Measurements from ENCODE around the gene TRIM74.
"Not testable (repeated sequence)": the region's sequence is repeated elsewhere in the genome, so short reads cannot be mapped to it uniquely, and the experiment has no call there.

DNA sequence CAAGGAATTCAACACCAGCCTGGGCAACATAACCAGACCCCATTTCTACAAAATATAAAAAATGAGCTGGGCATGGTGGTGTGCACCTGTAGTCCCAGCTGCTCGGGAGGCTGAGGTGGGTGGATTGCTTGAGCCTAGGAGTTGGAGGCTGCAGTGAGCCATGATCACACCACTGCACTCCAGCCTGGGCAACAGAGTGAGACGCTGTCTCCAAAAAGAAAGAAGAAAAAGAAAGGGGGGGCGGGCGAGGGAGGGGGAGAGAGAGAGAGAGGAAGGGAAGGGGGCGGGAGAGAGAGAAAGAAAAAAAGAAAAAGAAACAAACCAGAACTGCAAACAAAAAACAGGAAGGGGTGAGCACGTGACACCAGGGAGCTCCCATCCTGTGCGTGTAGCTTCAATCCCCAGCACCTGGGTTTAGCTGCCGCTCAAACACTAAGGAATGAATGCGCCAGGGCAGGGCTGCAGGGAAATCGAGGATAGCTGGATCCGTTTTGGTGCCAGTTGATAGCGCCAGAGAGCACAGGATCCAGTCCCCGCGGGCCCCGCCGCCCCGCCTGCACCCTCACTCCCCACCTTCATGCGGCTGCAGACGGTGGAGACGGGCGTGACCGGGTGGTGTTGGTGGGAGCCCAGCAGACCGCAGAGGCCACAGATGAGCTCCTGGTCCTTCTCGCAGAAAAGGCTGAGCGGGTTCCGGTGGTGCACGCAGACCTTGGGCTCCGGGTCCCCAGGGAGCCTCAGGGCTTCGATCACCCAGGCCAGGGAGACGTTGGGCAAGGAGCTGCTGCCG lies 3.9 kb downstream of the TRIM74 start:
- TF ChIP-seq, protein P1, sequence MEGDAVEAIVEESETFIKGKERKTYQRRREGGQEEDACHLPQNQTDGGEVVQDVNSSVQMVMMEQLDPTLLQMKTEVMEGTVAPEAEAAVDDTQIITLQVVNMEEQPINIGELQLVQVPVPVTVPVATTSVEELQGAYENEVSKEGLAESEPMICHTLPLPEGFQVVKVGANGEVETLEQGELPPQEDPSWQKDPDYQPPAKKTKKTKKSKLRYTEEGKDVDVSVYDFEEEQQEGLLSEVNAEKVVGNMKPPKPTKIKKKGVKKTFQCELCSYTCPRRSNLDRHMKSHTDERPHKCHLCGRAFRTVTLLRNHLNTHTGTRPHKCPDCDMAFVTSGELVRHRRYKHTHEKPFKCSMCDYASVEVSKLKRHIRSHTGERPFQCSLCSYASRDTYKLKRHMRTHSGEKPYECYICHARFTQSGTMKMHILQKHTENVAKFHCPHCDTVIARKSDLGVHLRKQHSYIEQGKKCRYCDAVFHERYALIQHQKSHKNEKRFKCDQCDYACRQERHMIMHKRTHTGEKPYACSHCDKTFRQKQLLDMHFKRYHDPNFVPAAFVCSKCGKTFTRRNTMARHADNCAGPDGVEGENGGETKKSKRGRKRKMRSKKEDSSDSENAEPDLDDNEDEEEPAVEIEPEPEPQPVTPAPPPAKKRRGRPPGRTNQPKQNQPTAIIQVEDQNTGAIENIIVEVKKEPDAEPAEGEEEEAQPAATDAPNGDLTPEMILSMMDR (IDR thresholded peaks at IDR 0.05), result not testable (repeated sequence)
- not testable (repeated sequence) for TF ChIP-seq POLR2A (IDR thresholded peaks at IDR 0.05)
